K562 (cell line): ENCODE measurements around the gene DYNLT4. TPM values are rescaled to one million over a fixed set of nuclear protein-coding genes. Genes with fewer than 3 reads are reported as not detected.

Experiments
- EZH2 ChIP-seq: IDR thresholded peaks from 2 replicates; pipeline ENCODE4 v1.6.1; 2012; ENCODE audit warnings: low read depth, mild to moderate bottlenecking, inconsistent platforms, low read length, borderline replicate concordance
- HNRNPLL ChIP-seq: fragments of 200-400 bp; formaldehyde crosslinking; IDR thresholded peaks from 2 replicates; pipeline ENCODE4 v1.6.1; 2017; ENCODE audit warnings: low read length, low read depth, mild to moderate bottlenecking; ENCODE audit not compliant: poor library complexity, severe bottlenecking
- MYNN ChIP-seq, 2 experiments: sonication (generic); formaldehyde crosslinking in 1 of 2; IDR thresholded peaks; 2 replicates each; pipeline versions ENCODE4 v1.5.0 to v1.6.1; 2016 to 2020; ENCODE audit warnings: antibody characterized with exemption in 1 of 2, missing genetic modification reagents in 1 of 2
- PTRF ChIP-seq: fragments of 450-650 bp; IDR thresholded peaks from 2 replicates; pipeline ENCODE4 v1.6.1; 2016; ENCODE audit warnings: mild to moderate bottlenecking, missing genetic modification characterization, missing compliant biosample characterization
- TAF15 ChIP-seq: fragments of 200-400 bp; formaldehyde crosslinking; IDR thresholded peaks from 2 replicates; pipeline ENCODE4 v1.6.1; 2017; ENCODE audit warnings: mild to moderate bottlenecking, low read depth, low read length, moderate library complexity
- polyA plus RNA-seq, 8 experiments: library from polyadenylated mRNA; depleted of rRNA in 4 of 8; stranded (reverse) in 5 of 8; unstranded in 3 of 8; fragments of >200 nt; fragmentation: Nextera tagmentation in 2 of 8; fragmentation: Illumina TruSeq in 1 of 8; extraction: Ambion mirVana in 2 of 8; extraction: Trizol in 1 of 8; gene quantifications; 2 replicates each; pipeline versions ENCODE4 v1.2.1 to v1.2.3, GENCODE V29; 2011 to 2014; ENCODE audit warnings: inconsistent platforms in 1 of 8, missing spikeins in 1 of 8
- total RNA-seq, 7 experiments: library from RNA; depleted of rRNA in 6 of 7; stranded (reverse); fragments of >200 nt in 6 of 7; fragmentation: Illumina TruSeq in 2 of 7; extraction: Trizol in 2 of 7; gene quantifications; 2 replicates each; pipeline versions ENCODE4 v1.2.1 to v1.2.3, GENCODE V29; 2011 to 2021; ENCODE audit warnings: low replicate concordance in 1 of 7
- TF ChIP-seq, protein P1 (sequence below): IDR thresholded peaks from 2 replicates; pipeline ENCODE4 v1.6.1; 2011; ENCODE audit warnings: borderline replicate concordance, low read depth, mild to moderate bottlenecking, moderate library complexity, low read length; ENCODE audit not compliant: insufficient read depth, poor library complexity, severe bottlenecking
- TF ChIP-seq, protein P2 (sequence below): fragments of 250-450 bp; sonication (Bioruptor Pico); IDR thresholded peaks from 2 replicates; pipeline ENCODE4 v1.4.0; 2020
- TF ChIP-seq, protein P3 (sequence below), 2 experiments: fragments of 150-350 bp in 1 of 2; IDR thresholded peaks; 2 replicates each; pipeline ENCODE4 v1.6.1; 2012 to 2016; ENCODE audit warnings: low read depth in 2 of 2, low read length in 2 of 2, mild to moderate bottlenecking in 1 of 2, moderate library complexity in 1 of 2

DYNLT4 gene
- total and polyA plus RNA-seq, 9 of the 15 experiments (the other 6 are each of a cell fraction or from before 2014, with no cell fraction given) = 0.29 to 0.73 TPM; not detected in 7

DNA sequence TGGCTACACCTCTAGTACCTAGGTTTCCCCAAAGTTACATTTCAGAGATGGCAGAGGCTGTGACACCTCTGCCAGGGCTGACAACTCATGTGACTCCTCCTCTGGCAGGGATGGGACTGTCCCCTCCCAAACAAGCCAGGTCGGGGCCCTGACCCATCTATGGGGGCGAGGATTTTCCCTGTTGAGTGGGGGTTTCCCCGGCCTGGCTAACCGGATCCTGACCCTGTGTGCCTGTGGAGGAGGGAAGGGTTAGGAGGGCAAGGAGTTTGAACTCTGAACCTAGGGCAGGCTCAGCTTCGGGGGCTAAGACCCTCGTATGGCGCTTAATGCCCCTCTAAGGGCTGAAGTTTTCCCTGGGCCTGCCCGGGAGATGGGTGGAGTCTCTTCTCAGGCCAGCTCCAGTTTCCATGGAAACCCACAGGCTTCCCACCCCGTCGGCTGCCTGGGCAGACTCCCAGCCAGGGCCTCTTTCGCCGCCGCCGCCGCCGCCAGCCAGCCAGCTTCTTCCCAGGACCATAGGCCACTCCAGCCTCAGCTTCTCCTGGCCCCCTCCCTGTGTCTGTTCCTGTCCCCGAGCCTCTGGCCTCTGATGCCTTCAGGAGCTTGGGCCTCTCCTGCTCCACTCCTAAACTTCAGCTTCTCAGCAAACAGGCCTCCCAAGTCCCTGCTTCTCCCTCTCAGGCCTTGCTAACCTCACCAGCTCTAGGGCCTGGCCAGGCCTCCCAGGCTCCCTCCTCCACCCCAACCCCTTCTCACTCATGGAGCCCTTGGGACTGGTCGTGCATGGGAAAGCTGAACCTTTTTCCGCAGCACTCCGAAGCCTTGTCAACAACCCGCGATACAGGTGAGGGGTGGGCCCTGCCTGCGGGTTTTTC, 1.1 kb upstream of the DYNLT4 start, which contains the start of gene BTBD19 (continued):
- TF ChIP-seq, protein P1, sequence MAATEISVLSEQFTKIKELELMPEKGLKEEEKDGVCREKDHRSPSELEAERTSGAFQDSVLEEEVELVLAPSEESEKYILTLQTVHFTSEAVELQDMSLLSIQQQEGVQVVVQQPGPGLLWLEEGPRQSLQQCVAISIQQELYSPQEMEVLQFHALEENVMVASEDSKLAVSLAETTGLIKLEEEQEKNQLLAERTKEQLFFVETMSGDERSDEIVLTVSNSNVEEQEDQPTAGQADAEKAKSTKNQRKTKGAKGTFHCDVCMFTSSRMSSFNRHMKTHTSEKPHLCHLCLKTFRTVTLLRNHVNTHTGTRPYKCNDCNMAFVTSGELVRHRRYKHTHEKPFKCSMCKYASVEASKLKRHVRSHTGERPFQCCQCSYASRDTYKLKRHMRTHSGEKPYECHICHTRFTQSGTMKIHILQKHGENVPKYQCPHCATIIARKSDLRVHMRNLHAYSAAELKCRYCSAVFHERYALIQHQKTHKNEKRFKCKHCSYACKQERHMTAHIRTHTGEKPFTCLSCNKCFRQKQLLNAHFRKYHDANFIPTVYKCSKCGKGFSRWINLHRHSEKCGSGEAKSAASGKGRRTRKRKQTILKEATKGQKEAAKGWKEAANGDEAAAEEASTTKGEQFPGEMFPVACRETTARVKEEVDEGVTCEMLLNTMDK = no peak
- TF ChIP-seq, protein P2, sequence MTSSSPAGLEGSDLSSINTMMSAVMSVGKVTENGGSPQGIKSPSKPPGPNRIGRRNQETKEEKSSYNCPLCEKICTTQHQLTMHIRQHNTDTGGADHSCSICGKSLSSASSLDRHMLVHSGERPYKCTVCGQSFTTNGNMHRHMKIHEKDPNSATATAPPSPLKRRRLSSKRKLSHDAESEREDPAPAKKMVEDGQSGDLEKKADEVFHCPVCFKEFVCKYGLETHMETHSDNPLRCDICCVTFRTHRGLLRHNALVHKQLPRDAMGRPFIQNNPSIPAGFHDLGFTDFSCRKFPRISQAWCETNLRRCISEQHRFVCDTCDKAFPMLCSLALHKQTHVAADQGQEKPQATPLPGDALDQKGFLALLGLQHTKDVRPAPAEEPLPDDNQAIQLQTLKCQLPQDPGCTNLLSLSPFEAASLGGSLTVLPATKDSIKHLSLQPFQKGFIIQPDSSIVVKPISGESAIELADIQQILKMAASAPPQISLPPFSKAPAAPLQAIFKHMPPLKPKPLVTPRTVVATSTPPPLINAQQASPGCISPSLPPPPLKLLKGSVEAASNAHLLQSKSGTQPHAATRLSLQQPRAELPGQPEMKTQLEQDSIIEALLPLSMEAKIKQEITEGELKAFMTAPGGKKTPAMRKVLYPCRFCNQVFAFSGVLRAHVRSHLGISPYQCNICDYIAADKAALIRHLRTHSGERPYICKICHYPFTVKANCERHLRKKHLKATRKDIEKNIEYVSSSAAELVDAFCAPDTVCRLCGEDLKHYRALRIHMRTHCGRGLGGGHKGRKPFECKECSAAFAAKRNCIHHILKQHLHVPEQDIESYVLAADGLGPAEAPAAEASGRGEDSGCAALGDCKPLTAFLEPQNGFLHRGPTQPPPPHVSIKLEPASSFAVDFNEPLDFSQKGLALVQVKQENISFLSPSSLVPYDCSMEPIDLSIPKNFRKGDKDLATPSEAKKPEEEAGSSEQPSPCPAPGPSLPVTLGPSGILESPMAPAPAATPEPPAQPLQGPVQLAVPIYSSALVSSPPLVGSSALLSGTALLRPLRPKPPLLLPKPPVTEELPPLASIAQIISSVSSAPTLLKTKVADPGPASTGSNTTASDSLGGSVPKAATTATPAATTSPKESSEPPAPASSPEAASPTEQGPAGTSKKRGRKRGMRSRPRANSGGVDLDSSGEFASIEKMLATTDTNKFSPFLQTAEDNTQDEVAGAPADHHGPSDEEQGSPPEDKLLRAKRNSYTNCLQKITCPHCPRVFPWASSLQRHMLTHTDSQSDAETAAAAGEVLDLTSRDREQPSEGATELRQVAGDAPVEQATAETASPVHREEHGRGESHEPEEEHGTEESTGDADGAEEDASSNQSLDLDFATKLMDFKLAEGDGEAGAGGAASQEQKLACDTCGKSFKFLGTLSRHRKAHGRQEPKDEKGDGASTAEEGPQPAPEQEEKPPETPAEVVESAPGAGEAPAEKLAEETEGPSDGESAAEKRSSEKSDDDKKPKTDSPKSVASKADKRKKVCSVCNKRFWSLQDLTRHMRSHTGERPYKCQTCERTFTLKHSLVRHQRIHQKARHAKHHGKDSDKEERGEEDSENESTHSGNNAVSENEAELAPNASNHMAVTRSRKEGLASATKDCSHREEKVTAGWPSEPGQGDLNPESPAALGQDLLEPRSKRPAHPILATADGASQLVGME (CRISPR knock-in tag) = no peak
- no peak for TF ChIP-seq HNRNPLL
- TF ChIP-seq PTRF (tag) = peak; percentile 23
- no peak for TF ChIP-seq MYNN (IDR thresholded peaks at IDR 0.05)
- no peak for TF ChIP-seq MYNN (CRISPR knock-in tag; IDR thresholded peaks at IDR 0.05)
- TF ChIP-seq EZH2 = no peak
- TF ChIP-seq, protein P3, sequence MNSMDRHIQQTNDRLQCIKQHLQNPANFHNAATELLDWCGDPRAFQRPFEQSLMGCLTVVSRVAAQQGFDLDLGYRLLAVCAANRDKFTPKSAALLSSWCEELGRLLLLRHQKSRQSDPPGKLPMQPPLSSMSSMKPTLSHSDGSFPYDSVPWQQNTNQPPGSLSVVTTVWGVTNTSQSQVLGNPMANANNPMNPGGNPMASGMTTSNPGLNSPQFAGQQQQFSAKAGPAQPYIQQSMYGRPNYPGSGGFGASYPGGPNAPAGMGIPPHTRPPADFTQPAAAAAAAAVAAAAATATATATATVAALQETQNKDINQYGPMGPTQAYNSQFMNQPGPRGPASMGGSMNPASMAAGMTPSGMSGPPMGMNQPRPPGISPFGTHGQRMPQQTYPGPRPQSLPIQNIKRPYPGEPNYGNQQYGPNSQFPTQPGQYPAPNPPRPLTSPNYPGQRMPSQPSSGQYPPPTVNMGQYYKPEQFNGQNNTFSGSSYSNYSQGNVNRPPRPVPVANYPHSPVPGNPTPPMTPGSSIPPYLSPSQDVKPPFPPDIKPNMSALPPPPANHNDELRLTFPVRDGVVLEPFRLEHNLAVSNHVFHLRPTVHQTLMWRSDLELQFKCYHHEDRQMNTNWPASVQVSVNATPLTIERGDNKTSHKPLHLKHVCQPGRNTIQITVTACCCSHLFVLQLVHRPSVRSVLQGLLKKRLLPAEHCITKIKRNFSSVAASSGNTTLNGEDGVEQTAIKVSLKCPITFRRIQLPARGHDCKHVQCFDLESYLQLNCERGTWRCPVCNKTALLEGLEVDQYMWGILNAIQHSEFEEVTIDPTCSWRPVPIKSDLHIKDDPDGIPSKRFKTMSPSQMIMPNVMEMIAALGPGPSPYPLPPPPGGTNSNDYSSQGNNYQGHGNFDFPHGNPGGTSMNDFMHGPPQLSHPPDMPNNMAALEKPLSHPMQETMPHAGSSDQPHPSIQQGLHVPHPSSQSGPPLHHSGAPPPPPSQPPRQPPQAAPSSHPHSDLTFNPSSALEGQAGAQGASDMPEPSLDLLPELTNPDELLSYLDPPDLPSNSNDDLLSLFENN (IDR thresholded peaks at IDR 0.05; ENCODE audit: low read depth in 2 of 2, low read length in 2 of 2) = no peak
- no peak for TF ChIP-seq TAF15
